Epithelial cell of esophagus (primary cell): ENCODE results near the gene CDHR3.

Experiments
- DNase-seq: peaks from one replicate; pipeline ENCODE4 v3.0.0; 2010; ENCODE audit warnings: low read depth
- H3K4me3 ChIP-seq: 2 replicates; pipeline ENCODE4 v1.5.1; 2011; ENCODE audit warnings: mild to moderate bottlenecking, low read length, control low read depth
- TF ChIP-seq, protein P1 (sequence below): IDR thresholded peaks from 2 replicates; pipeline ENCODE4 v1.5.1; 2011; ENCODE audit warnings: low read depth, mild to moderate bottlenecking, low read length, control low read depth, inconsistent platforms; ENCODE audit not compliant: insufficient read depth; ENCODE audit errors: missing control alignments

CDHR3 gene

DNA sequence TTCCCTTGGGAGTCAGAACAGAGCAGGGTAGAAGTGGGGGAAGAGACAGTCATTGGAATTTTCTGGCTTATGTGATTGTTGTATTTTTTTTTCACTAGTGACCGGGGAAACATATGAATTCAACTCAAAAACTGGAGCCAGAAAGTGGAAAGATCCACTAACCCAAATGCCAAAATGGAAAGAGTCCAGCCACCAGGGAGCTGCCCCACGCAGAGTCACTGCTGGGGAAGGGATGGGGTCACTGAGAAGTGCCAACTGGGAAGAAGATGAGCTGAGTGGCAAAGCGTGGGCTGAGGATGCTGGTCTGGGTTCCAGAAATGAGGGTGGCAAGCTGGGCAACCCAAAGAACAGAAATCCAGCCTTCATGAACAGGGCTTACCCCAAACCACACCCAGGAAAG, 69.2 kb downstream of the CDHR3 start:
- H3K4me3 ChIP-seq, result no peak overlapping the region
- no peak for DNase-seq
- TF ChIP-seq, protein P1, sequence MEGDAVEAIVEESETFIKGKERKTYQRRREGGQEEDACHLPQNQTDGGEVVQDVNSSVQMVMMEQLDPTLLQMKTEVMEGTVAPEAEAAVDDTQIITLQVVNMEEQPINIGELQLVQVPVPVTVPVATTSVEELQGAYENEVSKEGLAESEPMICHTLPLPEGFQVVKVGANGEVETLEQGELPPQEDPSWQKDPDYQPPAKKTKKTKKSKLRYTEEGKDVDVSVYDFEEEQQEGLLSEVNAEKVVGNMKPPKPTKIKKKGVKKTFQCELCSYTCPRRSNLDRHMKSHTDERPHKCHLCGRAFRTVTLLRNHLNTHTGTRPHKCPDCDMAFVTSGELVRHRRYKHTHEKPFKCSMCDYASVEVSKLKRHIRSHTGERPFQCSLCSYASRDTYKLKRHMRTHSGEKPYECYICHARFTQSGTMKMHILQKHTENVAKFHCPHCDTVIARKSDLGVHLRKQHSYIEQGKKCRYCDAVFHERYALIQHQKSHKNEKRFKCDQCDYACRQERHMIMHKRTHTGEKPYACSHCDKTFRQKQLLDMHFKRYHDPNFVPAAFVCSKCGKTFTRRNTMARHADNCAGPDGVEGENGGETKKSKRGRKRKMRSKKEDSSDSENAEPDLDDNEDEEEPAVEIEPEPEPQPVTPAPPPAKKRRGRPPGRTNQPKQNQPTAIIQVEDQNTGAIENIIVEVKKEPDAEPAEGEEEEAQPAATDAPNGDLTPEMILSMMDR, result no peak

- DNase-seq, result no peak
- TF ChIP-seq, protein P1, result no peak
- H3K4me3 ChIP-seq, result no peak overlapping the region
Observed at GRCh38 chr7:106033735-106034134, 70.7 kb downstream of the CDHR3 start.

- DNase-seq, result no peak
- TF ChIP-seq, protein P1, result no peak
- no peak overlapping the region for H3K4me3 ChIP-seq
Observed at GRCh38 chr7:106034383-106034782, 71.3 kb downstream of the CDHR3 start.

GRCh38 chr7:106035568-106035967, 72.5 kb downstream of the CDHR3 start:
- TF ChIP-seq, protein P1, result no peak
- no peak overlapping the region for H3K4me3 ChIP-seq
- DNase-seq, result no peak

GRCh38 chr7:106036004-106036403, 72.9 kb downstream of the CDHR3 start:
- no peak overlapping the region for H3K4me3 ChIP-seq
- no peak for DNase-seq
- TF ChIP-seq, protein P1, result no peak

DNA sequence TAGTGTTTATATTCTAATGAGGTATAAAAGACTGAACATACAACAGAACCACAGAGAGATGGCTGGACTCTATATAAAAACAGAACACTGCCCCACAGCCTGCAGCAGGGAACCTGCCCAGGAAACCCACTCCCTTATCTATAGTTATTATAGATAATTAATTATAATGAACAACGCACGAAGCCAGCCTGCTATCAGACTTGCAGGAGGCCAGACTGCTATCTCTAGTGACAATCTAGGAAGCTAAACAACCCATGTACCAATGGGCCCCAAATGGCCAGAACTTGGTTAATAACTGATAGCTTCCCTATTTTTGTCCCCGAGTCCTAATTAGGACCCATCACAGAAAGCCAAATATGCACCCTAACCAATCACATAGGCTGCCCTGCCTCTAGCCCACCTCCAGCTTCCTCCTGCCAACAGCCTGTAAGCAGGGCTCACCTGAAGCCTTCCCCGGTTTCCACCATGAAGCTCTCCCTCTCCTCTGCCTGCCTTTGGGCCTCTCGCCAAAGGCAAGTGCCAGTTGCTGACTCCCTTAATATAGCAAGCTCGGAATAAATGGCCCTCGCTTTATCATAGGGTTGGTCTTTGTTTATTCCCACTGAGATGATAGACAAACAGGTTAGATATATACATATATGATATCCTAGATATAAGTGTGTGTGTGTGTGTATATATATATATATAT, 74.6 kb downstream of the CDHR3 start:
- H3K4me3 ChIP-seq, result no peak overlapping the region
- TF ChIP-seq, protein P1, result no peak
- DNase-seq, result no peak

DNA sequence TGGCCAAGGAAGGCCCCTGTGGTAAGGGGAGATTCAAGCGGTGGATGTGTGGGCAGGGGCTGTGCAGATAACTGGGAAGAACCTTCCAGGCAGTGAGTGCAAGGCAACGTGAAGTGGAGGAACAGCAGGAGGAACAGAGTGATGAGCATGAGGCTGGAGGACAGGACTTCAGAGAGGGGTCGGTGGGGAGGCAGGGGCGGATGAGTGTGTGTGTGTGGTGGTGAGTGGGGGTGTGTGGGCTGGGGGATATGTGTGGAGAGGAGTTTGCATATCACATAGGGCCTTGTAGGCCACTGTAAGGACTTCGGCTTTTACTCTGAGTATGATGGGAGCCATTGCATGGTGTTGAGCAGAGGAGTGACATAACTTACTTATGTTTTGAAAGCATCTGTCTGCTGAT, 75.2 kb downstream of the CDHR3 start:
- TF ChIP-seq, protein P1, result no peak
- no peak for DNase-seq
- no peak overlapping the region for H3K4me3 ChIP-seq
